Suprapubic skin (tissue), 4 donors: ENCODE measurements around the gene CDC37.

Source experiments
- CTCF ChIP-seq, 2 donors: fragments of 200-600 bp in 1 of 2; fragments of 450-650 bp in 1 of 2; sonication (generic) in 1 of 2; IDR thresholded peaks; one replicate each; pipeline ENCODE4 v1.5.1; 2016 to 2019; ENCODE audit warnings: antibody characterized with exemption in 2 of 2, mild to moderate bottlenecking in 1 of 2, moderate library complexity in 1 of 2
- POLR2A ChIP-seq, 2 donors: fragments of 450-650 bp; IDR thresholded peaks; one replicate each; pipeline ENCODE4 v1.6.1; 2017; ENCODE audit warnings: antibody characterized with exemption in 2 of 2, mild to moderate bottlenecking in 2 of 2, moderate library complexity in 2 of 2
- POLR2AphosphoS5 ChIP-seq, 3 donors: sonication (generic); formaldehyde crosslinking; IDR thresholded peaks; one replicate each; pipeline ENCODE4 v1.6.1; 2017; ENCODE audit warnings: antibody characterized with exemption in 3 of 3

GRCh38 chr19:10424011-10424637, 20.8 kb upstream of the CDC37 start:
- peak; percentile 53 to 97 for TF ChIP-seq CTCF (IDR thresholded peaks at IDR 0.05)
- TF ChIP-seq POLR2A (IDR thresholded peaks at IDR 0.05) = no peak
- no peak for TF ChIP-seq POLR2AphosphoS5 (IDR thresholded peaks at IDR 0.05)
